HG03469 (cell line): ENCODE results near the gene RYR3.
"Not testable (repeated sequence)": the region's sequence is repeated elsewhere in the genome, so short reads cannot be mapped to it uniquely, and the experiment has no call there.

Experiments used
- ATAC-seq: cut with Tn5 transposase; IDR thresholded peaks from one replicate; pipeline ENCODE4 v1.9.1; 2021; ENCODE audit warnings: mild to moderate bottlenecking, moderate library complexity, moderate number of reproducible peaks; ENCODE audit not compliant: unreplicated experiment

Gene RYR3

DNA sequence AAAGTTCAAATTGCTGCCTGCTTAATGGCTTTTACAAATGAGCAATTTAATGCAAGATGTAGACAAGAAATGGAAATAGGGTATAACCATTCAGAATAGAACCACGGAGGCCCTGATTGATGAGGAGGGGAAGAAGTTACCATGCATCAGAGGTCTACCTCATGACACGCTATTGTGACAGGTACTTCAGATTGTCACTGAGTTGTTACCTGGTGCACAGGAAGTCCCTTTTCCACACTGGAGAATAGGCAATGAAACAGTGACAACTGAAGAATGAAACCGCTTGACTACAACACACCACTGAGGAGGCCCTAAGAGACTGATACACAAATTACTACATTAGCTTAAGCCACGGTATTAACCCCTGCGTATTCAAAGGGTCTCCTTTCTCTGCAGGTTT lies 251.2 kb downstream of the RYR3 start:
- ATAC-seq, result no peak

DNA sequence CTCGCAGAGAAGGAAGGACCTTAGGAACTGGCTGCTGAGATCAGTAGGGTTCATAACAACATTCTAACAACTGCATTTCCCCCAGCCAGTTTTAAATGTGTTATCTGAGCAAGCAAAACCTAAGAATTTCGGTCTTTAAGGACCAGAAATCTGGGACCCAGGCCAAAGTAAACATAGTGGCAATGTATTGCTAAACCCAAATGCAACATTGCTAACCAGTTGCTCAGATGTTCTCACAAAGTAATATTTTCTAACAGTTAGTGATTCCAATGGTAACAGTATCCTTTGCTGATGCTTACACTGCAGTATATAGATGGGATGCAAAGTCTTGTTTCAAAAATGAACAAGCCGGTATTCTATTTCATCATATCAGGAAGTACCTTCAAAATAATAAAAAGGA lies 254.3 kb downstream of the RYR3 start:
- ATAC-seq, result no peak

DNA sequence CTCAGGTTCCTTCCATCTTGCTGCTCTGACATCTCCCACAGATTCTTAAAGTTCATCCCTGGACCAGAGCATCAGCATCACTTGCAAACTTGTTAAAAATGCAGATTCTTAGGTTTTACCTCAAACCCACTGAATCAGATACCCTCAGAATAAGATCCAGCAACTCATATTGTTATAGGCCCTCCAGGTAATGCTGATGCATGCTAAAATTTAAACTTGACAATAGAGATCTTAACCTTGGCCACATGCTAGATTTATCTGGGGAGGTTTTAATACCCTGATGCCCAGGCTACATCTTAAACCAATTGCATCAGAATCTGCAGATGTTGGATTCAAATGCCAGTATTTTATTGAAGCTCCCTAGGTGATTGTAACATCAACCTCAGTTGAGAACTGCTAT lies 256.9 kb downstream of the RYR3 start:
- ATAC-seq, result no peak

DNA sequence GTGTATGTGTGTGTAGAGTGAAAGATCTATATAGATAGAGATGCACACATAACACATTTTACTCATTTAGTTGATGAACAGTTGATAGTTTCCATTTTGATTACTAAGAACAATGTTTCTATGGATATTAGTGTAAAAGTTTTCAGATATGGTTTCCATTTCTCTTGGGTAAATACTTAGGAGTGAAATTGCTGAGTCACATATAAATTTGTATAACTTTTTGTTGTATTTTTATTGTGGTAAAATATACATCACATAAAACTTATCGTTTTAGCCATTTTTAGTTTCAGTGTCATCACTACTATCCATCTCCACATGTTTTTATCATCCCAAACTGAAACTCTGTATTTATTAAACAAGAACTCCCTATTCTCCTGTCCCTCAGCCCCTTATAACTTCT lies 258.3 kb downstream of the RYR3 start:
- no peak for ATAC-seq

DNA sequence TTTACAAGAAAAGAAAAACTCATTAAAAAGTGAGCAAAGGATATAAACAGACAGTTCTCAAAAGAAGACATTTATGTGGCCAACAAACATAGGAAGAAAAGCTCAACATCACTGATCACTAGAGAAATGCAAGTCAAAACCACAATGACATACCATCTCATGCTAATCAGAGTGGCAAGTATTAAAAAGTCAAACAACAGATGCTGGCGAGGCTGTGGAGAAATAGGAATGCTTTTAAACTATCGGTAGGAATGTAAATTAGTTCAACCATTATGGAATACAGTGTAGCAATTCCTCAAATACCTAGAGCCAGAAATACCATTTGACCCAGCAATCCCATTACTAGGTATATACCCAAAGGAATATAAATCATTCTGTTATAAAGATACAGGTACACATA lies 267.1 kb downstream of the RYR3 start:
- ATAC-seq, result not testable (repeated sequence)

DNA sequence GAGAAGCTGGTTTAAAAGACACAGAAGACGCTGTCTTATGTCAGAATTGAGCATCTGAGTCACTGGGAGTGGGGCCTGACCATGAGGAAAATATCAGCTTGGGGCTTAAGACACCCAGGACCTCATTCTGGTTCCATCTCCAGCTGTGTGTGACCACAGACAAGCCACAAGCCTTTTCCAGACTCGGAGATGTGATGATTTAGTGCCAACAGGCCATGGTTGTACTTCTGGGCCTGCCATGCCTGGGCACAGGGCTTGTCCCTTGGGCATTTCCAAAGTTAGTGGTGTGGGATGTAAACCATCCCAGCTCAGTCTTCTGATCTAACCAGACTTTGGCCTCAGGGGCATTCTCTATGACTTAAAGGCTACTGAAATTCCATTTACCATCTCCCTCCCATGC lies 269.8 kb downstream of the RYR3 start:
- no peak for ATAC-seq

DNA sequence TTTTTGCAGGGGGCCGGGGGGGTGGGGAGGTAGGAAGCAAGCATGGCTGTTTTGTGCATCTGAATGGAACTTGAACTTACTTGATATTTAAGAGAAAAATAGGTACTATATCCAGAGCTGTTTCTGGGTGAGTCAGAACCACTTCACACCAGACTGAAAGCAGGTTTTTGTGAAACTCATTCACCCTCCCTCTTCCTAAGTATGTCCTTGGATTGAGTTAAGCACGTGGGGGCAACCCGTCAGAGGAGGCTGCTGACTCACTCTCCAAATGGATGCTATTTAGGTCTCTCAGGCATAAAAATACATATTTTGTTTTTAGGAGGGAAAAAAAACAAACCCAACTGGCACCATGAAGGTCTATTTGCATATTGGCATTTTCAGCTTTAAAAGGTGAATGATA lies 270.3 kb downstream of the RYR3 start:
- no peak for ATAC-seq

DNA sequence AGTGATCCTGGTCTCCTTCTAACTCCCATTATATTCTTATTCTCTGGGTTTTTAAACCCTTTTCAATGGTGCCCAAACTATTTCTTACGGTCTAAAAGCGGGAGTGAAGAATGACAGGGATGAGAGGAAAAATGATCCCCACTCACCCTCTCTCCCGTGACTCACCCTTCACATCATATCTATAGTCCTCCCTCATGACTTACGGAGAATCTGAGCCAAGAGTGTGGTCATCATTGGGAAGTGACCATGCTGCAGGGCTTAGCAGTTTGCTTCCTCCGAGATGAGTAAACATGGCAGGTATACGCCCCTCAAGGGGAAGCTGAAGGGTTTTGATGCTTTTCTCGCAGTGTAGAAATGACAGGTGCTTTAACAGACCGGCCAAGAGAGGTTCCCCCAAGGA lies 274.0 kb downstream of the RYR3 start:
- no peak for ATAC-seq

DNA sequence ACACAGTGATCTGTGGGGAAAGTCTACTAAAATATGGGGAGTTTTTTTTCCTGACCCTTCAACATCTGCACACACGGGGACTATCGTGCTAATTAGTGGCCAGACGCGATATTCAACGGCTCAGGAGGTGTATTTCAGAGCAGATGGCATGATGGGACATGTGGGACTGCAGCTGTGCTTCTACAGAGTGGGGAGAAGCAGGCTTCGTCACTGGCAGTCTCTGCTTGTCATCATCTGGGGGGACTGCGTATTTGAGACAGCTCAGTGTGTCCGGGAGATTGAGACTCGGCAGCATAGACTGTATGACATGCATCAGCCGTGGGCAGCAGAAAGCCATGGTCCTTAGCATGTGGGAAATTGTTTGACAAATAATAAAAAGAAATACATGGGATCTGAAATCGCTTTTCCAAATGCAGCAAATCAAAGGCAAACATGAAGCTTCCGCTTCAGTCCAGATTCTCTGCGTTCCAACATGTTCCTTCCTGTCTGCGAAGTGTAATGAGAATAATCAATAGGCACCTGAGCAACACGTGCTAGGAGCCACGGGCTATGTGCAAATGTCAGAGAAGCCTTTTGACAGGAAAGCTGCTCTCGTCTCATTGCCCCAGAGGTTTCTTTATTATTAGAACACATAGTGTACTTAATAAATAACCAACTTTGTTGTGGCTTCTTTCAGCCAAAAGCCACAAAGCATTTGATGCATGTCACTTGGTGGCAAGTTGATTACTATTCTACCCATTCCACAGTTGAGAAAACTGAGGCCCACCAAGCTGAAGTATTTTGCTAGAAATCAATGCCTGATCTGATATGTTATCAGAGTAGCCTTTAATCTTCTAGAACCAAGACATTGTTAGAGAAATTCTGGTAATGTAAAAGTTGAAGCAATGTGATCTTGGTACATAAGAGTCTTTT lies 276.3 kb downstream of the RYR3 start:
- ATAC-seq, result no peak

DNA sequence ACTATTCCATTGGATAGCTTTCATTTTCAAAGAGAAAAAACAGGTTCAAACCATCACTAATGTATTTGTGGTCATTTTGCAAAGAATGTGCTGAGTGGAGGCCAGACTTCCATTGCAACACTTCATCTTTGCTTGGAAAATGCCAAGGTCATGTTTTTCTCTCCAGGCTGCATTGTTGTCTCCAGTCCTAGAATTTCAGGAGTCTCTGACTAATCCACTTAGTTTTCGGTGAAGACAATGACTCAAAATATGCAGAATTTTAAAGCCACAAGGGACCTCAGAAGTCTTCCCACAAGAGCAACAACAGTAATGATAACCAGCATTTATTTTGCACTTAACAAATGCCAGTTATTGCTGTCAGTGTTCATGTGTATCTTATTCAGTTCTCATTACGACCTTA lies 277.0 kb downstream of the RYR3 start:
- no peak for ATAC-seq

DNA sequence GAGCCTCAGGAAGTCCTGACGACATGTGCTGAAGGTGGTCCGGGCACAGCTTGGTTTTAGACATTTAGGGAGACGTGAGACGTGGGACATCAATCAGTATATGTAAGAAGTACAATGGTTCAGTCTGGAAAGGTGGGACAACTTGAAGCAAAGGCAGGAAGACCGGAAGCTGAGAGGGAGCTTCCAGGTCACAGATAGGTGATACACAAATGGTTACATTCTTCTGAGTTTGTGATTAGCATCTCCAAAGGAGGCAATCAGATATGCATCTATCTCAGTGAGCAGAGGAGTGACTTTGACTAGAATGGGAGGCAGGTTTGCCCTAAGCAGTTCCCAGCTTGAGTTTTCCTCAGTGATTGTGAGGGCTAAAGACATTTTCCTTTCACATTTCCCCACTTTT lies 282.1 kb downstream of the RYR3 start:
- no peak for ATAC-seq

DNA sequence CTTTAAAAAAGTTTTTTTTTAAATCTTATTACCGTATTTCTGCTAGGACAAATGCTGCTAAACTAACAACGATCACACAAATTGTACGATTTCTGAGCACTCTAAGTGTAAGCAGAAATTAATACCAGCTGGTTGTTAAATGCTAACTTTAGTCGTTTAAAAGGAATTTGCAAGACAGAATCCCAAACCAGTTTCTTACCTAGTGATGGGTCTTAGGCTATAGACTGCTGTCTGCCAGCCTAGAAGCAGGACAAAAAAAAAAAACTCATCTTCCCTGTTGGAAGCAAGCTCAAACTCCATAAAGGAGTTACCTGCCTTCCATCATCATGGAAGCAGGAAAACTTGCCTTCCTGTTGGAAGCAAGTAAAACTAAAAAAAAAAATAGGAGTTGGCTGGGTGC lies 287.6 kb downstream of the RYR3 start:
- not testable (repeated sequence) for ATAC-seq

DNA sequence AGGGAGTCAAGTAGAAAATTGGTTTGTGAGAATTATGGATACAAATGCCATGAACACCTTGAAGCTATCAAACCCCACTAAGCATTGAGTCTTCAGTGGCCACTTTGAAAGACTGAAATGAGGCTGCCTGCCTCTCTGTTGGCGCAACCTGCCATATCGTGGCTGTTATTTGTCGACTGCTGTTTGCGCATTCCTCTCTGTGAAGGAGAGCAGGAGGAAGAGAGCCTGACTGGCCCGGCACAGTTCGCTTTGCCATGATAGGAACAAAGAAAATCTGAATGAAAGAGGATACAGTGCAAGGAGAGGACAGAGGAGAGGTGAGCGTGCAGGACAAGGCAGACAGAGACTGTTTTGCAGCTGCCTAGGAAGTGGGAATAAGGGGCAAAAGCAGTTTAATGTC lies 289.4 kb downstream of the RYR3 start:
- ATAC-seq, result no peak

DNA sequence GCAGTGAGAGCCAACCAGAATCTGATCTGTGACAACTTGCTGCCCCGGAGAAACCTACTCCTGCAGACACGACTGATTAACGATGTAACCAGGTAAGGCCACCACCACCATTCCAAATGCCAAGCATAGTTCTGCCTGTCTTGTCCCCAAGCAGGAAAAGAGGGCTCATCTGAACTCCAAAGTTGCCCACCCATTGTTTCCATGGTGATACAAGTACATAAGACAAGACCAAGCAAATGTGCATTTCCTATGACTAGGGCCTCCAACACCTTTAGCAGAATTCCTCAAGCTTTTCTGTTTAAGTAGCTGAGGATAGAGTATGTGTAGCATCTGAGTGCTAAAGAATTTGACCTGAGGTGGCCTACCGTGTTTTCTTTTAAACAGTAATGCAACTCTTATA lies 290.7 kb downstream of the RYR3 start:
- no peak for ATAC-seq

DNA sequence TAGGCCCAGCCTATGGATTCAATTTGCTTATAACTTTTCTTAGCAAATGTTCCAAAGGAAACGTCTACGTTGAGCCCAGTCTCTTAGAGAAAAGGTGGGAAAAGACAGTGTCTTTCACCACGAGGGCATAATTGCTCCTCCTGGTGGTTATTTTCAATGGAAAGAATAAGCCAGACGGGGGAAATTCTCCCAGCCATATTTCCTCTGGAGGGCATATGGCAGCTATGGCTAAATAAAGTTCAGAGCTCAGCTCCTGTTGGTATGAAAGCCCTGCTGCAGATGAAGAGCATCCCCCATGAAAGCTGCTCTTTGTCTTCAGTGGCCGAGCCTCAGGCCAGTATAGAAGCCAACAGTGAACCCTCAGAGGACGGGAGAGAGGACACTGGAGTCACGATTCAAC lies 297.9 kb downstream of the RYR3 start:
- ATAC-seq, result no peak

DNA sequence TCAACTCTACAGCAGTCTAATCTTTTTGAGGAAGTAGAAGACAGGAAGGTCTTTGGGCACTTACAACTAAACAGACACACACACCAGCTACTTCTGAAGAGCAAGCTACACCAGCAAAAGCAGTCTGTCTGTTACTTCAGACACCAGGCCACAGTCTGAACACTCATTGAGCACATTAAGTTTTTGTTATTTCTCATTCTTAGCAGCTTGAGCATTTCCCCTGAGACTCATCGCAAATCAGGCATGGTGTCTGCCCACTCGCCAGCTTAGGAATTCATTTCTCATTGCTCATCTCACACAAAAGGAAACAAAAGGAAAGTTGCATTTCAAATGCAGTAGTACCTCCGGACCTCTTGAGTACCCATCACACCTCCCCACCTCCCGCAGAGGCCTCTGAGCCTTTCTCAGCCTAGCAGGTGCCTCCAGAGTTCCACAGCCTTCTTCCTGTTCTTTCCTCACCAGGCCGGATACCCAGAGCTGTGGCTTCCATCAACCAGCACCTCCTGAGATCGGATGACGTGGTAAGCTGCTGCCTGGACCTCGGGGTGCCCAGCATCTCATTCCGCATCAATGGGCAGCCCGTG lies 302.0 kb downstream of the RYR3 start:
- no peak for ATAC-seq

DNA sequence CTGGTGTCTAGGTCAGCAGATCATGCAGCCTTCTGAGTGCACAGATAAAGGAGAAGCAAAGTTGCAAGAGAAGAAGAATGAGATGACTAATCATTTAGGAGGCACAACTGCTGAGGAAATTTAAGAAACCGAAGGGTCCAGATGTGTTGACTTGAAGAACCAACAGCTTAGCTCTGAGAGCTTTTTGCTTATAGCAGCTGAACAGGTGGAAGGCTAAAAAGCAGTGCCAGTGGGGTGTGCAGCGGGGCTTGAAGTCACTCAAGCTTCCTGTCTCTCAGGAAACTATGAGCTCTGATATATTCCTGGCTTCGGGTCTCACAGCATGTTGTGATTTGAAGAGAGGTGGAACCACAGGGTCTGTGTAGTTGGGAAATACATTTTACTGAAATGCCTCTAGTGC lies 305.7 kb downstream of the RYR3 start:
- no peak for ATAC-seq

DNA sequence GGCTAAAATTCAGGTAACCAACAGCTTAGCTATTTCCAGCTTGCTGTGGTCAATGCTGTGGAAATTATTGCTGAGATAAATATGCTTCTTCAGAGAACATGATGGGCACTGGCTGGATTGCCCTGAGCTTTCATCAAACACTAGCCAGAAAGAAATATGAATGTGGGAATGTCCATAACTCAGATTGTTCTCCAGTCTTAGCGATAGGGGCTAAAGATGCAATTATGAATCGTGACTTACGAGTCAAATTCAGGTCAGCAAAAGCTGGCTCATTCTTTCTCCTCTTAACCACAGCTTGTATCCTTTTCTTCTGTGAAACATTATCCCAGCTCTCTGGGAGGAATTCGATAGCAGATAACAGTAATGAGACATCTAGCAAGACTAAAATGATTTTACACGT lies 307.6 kb downstream of the RYR3 start:
- no peak for ATAC-seq

DNA sequence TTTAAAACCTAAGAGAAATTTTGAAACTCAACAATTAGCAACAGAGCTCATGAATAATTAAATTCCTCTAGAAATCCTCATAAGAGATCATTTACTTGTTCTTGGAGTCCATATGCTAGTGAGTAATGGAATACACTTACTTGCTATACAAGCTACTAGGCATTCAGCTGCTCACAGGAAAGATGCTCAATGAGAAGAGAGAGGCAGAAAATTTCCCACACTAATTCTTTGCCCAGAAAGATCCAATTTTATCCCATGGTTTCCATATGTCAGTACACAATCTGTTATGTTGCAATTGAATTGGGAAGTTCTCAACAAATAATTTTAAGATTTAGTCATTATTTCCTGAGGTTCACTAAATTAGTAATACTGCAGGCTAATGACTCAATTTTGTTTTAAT lies 310.4 kb downstream of the RYR3 start:
- no peak for ATAC-seq

DNA sequence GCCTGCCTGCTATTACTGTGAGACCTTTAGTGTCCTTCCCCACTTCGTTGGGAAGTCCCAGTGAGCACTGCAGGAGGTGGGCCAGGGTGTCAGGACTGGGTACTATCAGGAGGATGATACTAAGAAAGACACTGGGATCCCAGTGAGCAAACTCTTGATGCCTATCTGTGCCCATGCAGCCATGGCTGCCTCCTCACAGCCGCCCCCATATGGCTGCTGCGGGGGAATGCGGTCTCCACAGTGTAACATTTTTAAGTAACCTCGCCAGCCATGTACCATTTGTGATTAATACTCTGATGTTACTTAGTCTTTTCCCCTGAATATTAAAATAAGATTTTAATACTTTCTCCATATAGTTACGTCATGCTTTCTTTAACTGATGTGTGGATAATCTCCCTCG lies 312.2 kb downstream of the RYR3 start:
- no peak for ATAC-seq

DNA sequence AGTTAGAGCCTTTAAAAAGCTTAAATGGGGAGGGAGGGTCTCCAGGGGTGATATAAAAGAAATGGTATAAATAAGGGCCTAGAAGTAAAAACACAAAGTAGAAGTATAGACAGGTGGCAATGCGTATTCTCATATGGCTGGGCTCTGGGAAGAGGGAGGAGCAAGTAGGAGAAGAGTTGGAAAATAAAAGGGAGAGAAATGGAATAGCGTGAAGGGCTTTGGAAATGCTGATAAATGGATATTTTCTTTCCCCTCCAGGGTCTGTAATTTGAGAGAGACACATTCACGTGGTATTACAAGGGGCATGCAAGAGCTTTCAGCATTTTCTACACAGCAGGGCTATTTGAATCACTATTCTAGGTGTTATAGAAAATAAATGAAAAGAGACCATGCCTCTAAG lies 313.7 kb downstream of the RYR3 start:
- no peak for ATAC-seq

DNA sequence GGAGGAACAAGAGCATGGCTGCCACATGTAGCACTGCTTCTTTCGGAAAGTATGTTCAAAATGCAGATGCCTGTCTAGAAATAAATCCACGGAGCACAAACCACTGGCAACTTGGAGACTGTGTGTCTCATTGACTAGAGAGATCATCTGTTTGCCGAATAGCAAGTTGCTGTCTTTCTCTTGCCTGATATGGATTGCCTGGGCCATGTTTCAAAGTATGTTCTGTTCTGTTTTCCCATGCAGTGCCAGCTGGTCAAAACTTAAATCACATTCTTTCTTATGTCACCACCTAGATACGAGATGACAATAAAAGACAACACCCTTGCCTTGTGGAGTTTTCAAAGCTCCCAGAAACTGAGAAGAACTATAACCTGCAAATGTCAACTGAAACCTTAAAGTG lies 318.9 kb downstream of the RYR3 start:
- no peak for ATAC-seq

DNA sequence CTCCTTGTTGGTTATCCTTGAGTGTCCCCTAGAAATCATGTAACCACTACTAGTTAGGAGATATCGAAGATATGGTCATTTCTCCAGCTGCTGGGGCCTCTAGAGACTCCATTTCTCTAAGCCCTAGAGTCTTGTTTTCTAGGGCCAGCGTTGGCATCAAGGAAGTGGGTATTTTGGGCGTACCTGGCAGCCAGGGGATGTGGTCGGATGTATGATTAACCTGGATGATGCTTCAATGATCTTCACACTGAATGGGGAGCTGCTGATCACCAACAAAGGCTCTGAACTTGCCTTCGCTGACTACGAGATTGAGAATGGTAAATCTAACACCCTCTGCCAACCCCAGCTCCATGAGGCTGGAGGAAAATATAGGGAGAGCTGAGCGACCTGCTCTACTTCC lies 325.5 kb downstream of the RYR3 start:
- ATAC-seq, result no peak
